NCI-H2081 (cell line): ENCODE measurements around the gene MILR1.
"Not testable (repeated sequence)": the region's sequence is repeated elsewhere in the genome, so short reads cannot be mapped to it uniquely, and the experiment has no call there.

Source experiments
- DNase-seq, 2 experiments: peaks; one replicate each; lab custom pipeline; 2025; lab: John Stamatoyannopoulos, UW

The MILR1 gene

GRCh38 chr17:64448665-64449512 lies at the start of gene MILR1:
MILR1 (plus strand) TSS chr17:64449115; CDS start chr17:64449169, 54 bp downstream.
- no peak for DNase-seq

GRCh38 chr17:64399767-64400156 lies 49.2 kb upstream of the MILR1 start:
- no peak for DNase-seq

- no peak for DNase-seq
Observed at GRCh38 chr17:64400642-64401041, 48.3 kb upstream of the MILR1 start.

- no peak for DNase-seq
Observed at GRCh38 chr17:64401244-64401860, 47.6 kb upstream of the MILR1 start.

- DNase-seq, result no peak
Observed at GRCh38 chr17:64401941-64402340, 47.0 kb upstream of the MILR1 start.

GRCh38 chr17:64402469-64402868 lies 46.4 kb upstream of the MILR1 start:
- DNase-seq, result no peak

- DNase-seq, result no peak
Observed at GRCh38 chr17:64403881-64404460, 44.9 kb upstream of the MILR1 start.

- DNase-seq, result no peak
Observed at GRCh38 chr17:64406321-64407200, 42.4 kb upstream of the MILR1 start.

GRCh38 chr17:64410750-64411490 lies 38.0 kb upstream of the MILR1 start:
- DNase-seq, result no peak

- DNase-seq, result no peak
Observed at GRCh38 chr17:64411999-64412771, 36.7 kb upstream of the MILR1 start.

GRCh38 chr17:64412944-64413381 lies 36.0 kb upstream of the MILR1 start:
- no peak for DNase-seq

- no peak for DNase-seq
Observed at GRCh38 chr17:64413513-64413912, 35.4 kb upstream of the MILR1 start.

GRCh38 chr17:64418506-64419339 lies 30.2 kb upstream of the MILR1 start:
- DNase-seq, result peak; percentile 51 to 60

- peak; percentile 77 to 80 for DNase-seq
Observed at GRCh38 chr17:64420143-64420670, 28.7 kb upstream of the MILR1 start.

- DNase-seq, result not testable (repeated sequence)
Observed at GRCh38 chr17:64422121-64422520, 26.8 kb upstream of the MILR1 start.

GRCh38 chr17:64423881-64424280 lies 25.0 kb upstream of the MILR1 start:
- no peak for DNase-seq

- DNase-seq, result no peak
Observed at GRCh38 chr17:64424324-64424849, 24.5 kb upstream of the MILR1 start.

GRCh38 chr17:64425191-64425590 lies 23.7 kb upstream of the MILR1 start:
- DNase-seq, result no peak

GRCh38 chr17:64426596-64426995 lies 22.3 kb upstream of the MILR1 start:
- peak in 1 of 2 experiments; percentile 19 for DNase-seq
